OCI-LY1 (cell line): Measurements from ENCODE around the gene POU4F1.

Experiments used
- H2AFZ ChIP-seq: fragments of 200-600 bp; sonication (generic), shearing (Covaris generic); 2 replicates; pipeline ENCODE4 v1.6.0; 2014; ENCODE audit warnings: antibody characterized with exemption, mild to moderate bottlenecking, low read length
- H3F3A ChIP-seq: fragments of 200-600 bp; sonication (generic), shearing (Covaris generic); 2 replicates; pipeline ENCODE4 v1.6.0; 2014; ENCODE audit warnings: mild to moderate bottlenecking, antibody characterized with exemption, low read length, moderate library complexity; ENCODE audit not compliant: insufficient read depth
- H3K27ac ChIP-seq: fragments of 200-600 bp; sonication (generic); 2 replicates; pipeline ENCODE4 v1.5.1; 2014; ENCODE audit warnings: low read length, mixed run types, mild to moderate bottlenecking, low read depth; ENCODE audit not compliant: poor library complexity, severe bottlenecking
- H3K27me3 ChIP-seq: fragments of 200-600 bp; sonication (generic); 2 replicates; pipeline ENCODE4 v1.6.0; 2014; ENCODE audit warnings: antibody characterized with exemption, mild to moderate bottlenecking, low read length, moderate library complexity; ENCODE audit not compliant: insufficient read depth
- H3K36me3 ChIP-seq: fragments of 200-600 bp; sonication (generic); 2 replicates; pipeline ENCODE4 v1.6.1; 2014; ENCODE audit warnings: mild to moderate bottlenecking, antibody characterized with exemption, low read length, moderate library complexity, mixed read lengths; ENCODE audit not compliant: insufficient read depth
- H3K4me1 ChIP-seq: fragments of 200-600 bp; sonication (generic); 2 replicates; pipeline ENCODE4 v1.5.1; 2014; ENCODE audit warnings: mild to moderate bottlenecking, low read length, moderate library complexity; ENCODE audit not compliant: insufficient read depth, severe bottlenecking
- H3K4me2 ChIP-seq: fragments of 200-600 bp; sonication (generic), shearing (Covaris generic); 2 replicates; pipeline ENCODE4 v1.6.1; 2014; ENCODE audit warnings: low read length
- H3K4me3 ChIP-seq: fragments of 200-600 bp; sonication (generic); 2 replicates; pipeline ENCODE4 v1.5.1; 2014; ENCODE audit warnings: low read length, low read depth, mild to moderate bottlenecking, mixed read lengths; ENCODE audit not compliant: poor library complexity, severe bottlenecking
- H3K79me2 ChIP-seq: fragments of 200-600 bp; shearing (Covaris generic); 2 replicates; pipeline ENCODE4 v1.6.1; 2016; ENCODE audit warnings: mixed run types, low read length, mixed read lengths; ENCODE audit not compliant: insufficient read depth
- H3K9ac ChIP-seq: fragments of 200-600 bp; sonication (generic), shearing (Covaris generic); 2 replicates; pipeline ENCODE4 v1.6.1; 2014; ENCODE audit warnings: mild to moderate bottlenecking, low read length, mixed read lengths
- H3K9me2 ChIP-seq: fragments of 200-600 bp; sonication (generic), shearing (Covaris generic); 2 replicates; pipeline ENCODE4 v1.6.1; 2014; ENCODE audit warnings: low read depth, mild to moderate bottlenecking, low read length, mixed read lengths
- H3K9me3 ChIP-seq: fragments of 200-600 bp; shearing (Covaris generic); 2 replicates; pipeline ENCODE4 v1.6.1; 2014; ENCODE audit warnings: low read length, mixed read lengths
- H4K20me1 ChIP-seq: fragments of 200-600 bp; sonication (generic), shearing (Covaris generic); 2 replicates; pipeline ENCODE4 v1.6.0; 2016; ENCODE audit warnings: mild to moderate bottlenecking, low read length; ENCODE audit not compliant: insufficient read depth
- EZH2 ChIP-seq: fragments of 200-600 bp; sonication (generic), shearing (Covaris generic); IDR thresholded peaks from 2 replicates; pipeline ENCODE4 v1.8.0; 2017; ENCODE audit warnings: borderline replicate concordance, mixed run types, mild to moderate bottlenecking, antibody characterized with exemption, low read length, moderate library complexity, mixed read lengths
- TF ChIP-seq, protein P1 (sequence below): fragments of 200-600 bp; sonication (generic), shearing (Covaris generic); IDR thresholded peaks from 2 replicates; pipeline ENCODE4 v1.5.1; 2017; ENCODE audit warnings: mild to moderate bottlenecking, antibody characterized with exemption, low read length, moderate library complexity, mixed read lengths

Gene POU4F1

DNA sequence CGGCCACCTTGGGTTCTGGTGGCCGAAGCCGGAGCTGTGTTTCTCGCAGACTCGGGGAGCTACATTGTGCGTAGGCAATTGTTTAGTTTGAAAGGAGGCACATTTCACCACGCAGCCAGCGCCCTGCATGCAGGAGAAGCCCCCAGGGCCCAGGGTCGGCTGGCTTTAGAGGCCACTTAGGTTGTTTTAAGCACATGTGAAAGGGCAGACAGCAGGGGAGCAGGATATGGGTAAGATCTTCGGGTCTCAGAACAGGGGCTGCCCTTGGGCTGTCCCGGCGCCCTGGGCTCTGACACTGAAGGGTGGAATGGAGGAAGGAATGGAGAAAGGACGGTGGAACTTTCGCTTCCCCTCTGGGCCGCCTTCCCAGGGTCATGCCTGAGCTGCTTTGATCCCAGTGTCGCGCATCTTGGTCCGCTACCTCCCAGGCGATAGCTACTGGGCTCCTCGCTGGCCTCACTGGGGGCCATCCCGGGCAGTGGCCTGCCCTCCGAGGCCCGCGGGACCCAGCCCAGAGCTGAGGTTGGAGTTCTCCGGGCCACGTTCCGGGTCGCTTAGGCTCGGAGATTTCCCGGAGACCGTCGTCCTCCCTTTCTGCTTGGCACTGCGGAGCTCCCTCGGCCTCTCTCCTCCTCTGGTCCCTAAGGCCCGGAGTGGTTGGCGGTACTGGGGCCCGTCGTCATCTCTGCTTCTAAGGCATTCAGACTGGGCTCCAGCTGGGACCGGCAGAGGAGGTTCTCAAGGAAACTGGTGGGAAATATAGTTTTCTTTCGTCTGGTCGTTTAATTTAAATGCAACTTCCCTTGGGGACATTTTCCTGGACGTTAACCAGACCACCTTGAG, 4.3 kb upstream of the POU4F1 start:
- H3K27ac ChIP-seq = no peak overlapping the region
- no peaks in the 10 kb centered on the region for H3K9me2 ChIP-seq
- no peaks in the 10 kb centered on the region for H3F3A ChIP-seq
- H3K4me2 ChIP-seq = no peak overlapping the region
- H3K9me3 ChIP-seq = no peaks in the 10 kb centered on the region
- H3K27me3 ChIP-seq = no peaks in the 10 kb centered on the region
- H3K79me2 ChIP-seq = no peaks in the 10 kb centered on the region
- no peaks in the 10 kb centered on the region for H3K36me3 ChIP-seq
- H3K4me3 ChIP-seq = no peak overlapping the region
- TF ChIP-seq, protein P1, sequence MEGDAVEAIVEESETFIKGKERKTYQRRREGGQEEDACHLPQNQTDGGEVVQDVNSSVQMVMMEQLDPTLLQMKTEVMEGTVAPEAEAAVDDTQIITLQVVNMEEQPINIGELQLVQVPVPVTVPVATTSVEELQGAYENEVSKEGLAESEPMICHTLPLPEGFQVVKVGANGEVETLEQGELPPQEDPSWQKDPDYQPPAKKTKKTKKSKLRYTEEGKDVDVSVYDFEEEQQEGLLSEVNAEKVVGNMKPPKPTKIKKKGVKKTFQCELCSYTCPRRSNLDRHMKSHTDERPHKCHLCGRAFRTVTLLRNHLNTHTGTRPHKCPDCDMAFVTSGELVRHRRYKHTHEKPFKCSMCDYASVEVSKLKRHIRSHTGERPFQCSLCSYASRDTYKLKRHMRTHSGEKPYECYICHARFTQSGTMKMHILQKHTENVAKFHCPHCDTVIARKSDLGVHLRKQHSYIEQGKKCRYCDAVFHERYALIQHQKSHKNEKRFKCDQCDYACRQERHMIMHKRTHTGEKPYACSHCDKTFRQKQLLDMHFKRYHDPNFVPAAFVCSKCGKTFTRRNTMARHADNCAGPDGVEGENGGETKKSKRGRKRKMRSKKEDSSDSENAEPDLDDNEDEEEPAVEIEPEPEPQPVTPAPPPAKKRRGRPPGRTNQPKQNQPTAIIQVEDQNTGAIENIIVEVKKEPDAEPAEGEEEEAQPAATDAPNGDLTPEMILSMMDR = no peak
- TF ChIP-seq EZH2 = no peak
- no peak overlapping the region for H3K9ac ChIP-seq
- H3K4me1 ChIP-seq = peaks cover 10% of the 10 kb centered on the region
- H2AFZ ChIP-seq = no peak overlapping the region
- H4K20me1 ChIP-seq = no peaks in the 10 kb centered on the region

GRCh38 chr13:78606471-78607408, 3.4 kb upstream of the POU4F1 start:
- Histone ChIP-seq H3K4me2 (no peak overlapping the region), H3K27ac (no peak overlapping the region)

More at GRCh38 chr13:78606471-78607408, 3.4 kb upstream of the POU4F1 start:
- Histone ChIP-seq H3K9ac (no peak overlapping the region), H3K4me1 (peaks cover 14% of the 10 kb centered on the region), H3F3A (no peaks in the 10 kb centered on the region), H3K79me2 (no peaks in the 10 kb centered on the region), H3K27me3 (no peaks in the 10 kb centered on the region), H3K9me2 (no peaks in the 10 kb centered on the region), H3K4me3 (no peak overlapping the region), H3K9me3 (no peaks in the 10 kb centered on the region), H3K36me3 (no peaks in the 10 kb centered on the region), H4K20me1 (no peaks in the 10 kb centered on the region), H2AFZ (no peak overlapping the region)
- TF ChIP-seq EZH2 = no peak
- TF ChIP-seq, protein P1 = no peak
